Melanocyte of skin (primary cell): ENCODE data around the gene FEZ2. TPM values are rescaled to one million over a fixed set of nuclear protein-coding genes. Genes with fewer than 3 reads are reported as not detected.

Experiments
- total RNA-seq, 2 donors: library from RNA; depleted of rRNA; stranded (reverse); fragments of >200 nt; gene quantifications; 2 replicates each; pipeline ENCODE4 v1.2.3, GENCODE V29; 2012

The FEZ2 gene
- 10 to 100 TPM; 26.2 to 35.0 TPM for total RNA-seq

GRCh38 chr2:36597532-36598377, at the start of gene FEZ2:
TSS of gene FEZ2 (minus strand) at chr2:36598168. CDS start at chr2:36598142, 26 bp downstream.

Other genes with a start within 250 kb of the FEZ2 start
- 10 to 100 TPM in 1 of 2 donors, 1 to 10 TPM in 1; 1.7 to 12.0 TPM for gene CRIM1, start 242.4 kb downstream of the FEZ2 start, total RNA-seq
- not detected for gene VIT, start 98.5 kb upstream of the FEZ2 start, total RNA-seq